Esophagus squamous epithelium (tissue), 5 donors: ENCODE data around the gene NOTCH4. TPM values are rescaled to one million over a fixed set of nuclear protein-coding genes. Genes with fewer than 3 reads are reported as not detected.

Experiments
- DNase-seq: peaks from one replicate; lab custom pipeline; 2025; lab: John Stamatoyannopoulos, UW
- H3K27ac ChIP-seq, 4 donors: fragments of 200-600 bp; sonication (generic); one replicate each; pipeline ENCODE4 v1.5.1; 2016 to 2019; ENCODE audit warnings: mild to moderate bottlenecking in 1 of 4
- H3K27me3 ChIP-seq, 4 donors: fragments of 200-600 bp; sonication (generic); 1 replicate in 3 of 4; 2 replicates in 1 of 4; pipeline versions ENCODE4 v1.5.1 to v1.6.0; 2017 to 2021; ENCODE audit warnings: antibody characterized with exemption in 1 of 4
- H3K36me3 ChIP-seq, 3 donors: fragments of 200-600 bp; sonication (generic); one replicate each; pipeline ENCODE4 v1.5.1; 2016 to 2019
- H3K4me1 ChIP-seq, 3 donors: fragments of 200-600 bp; sonication (generic); one replicate each; pipeline ENCODE4 v1.5.1; 2017 to 2019
- H3K4me3 ChIP-seq, 4 donors: fragments of 200-600 bp; sonication (generic); 1 replicate in 3 of 4; 2 replicates in 1 of 4; pipeline ENCODE4 v1.5.1; 2016 to 2019; ENCODE audit warnings: mild to moderate bottlenecking in 2 of 4, moderate library complexity in 1 of 4
- H3K9me3 ChIP-seq, 3 donors: fragments of 200-600 bp; sonication (generic); one replicate each; pipeline ENCODE4 v1.5.1; 2016 to 2019
- POLR2A ChIP-seq, 4 donors: fragments of 450-650 bp; IDR thresholded peaks; one replicate each; pipeline ENCODE4 v1.6.1; 2017; ENCODE audit warnings: antibody characterized with exemption in 4 of 4, mild to moderate bottlenecking in 4 of 4, moderate library complexity in 3 of 4
- whole genome bisulfite sequencing, 2 donors: methylation state at CpG; one replicate each; pipeline ENCODE4 v1.1.5; 2018; 5-methylcytosine and 5-hydroxymethylcytosine counted together
- intact Hi-C: fragments of 100-400 bp; cut with DNase I; formaldehyde crosslinking; loops from one replicate; pipeline ENCODE4 v1.15.0; 2022
- total RNA-seq, 4 donors: library from RNA; depleted of rRNA; stranded (reverse); fragments of >200 nt; gene quantifications; one replicate each; pipeline ENCODE4 v1.1.0, GENCODE V29; 2016
- TF ChIP-seq, protein P1 (sequence below), 6 experiments: fragments of 450-650 bp in 4 of 6; fragments of 200-600 bp in 2 of 6; sonication (generic) in 2 of 6; IDR thresholded peaks; one replicate each; pipeline ENCODE4 v1.5.1; 2016 to 2019; ENCODE audit warnings: antibody characterized with exemption in 6 of 6, mild to moderate bottlenecking in 4 of 6, moderate library complexity in 4 of 6
- donor health status: DM: yes; HTN: yes; CAD: no.

The NOTCH4 gene
- total RNA-seq, 4 donors from 2014 or later, result 4.7 to 13.2 (median 5.9) TPM

DNA sequence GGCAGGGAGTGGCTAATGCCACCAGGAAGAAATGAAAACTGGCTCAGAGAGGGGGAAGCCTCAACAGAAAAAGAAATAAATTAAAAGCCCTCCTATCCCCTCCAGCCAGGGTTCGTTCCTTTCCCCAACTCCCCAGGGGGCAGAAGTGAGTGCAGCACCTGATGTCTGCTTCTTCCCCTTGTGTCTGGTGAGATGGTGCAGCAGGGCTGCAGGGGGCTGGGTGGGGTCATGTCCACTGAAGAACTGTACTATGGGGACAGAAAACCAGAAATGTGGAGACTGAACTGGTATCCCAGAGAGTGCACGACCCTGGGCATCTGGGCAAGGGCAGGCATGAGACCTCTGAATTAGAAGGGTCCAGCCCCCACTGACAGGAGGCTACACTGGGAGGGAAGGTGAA is 55.5 kb downstream of the NOTCH4 start:
- 49 to 61% methylated on average over 2 of the region's 2 CpGs for WGBS, 2 donors
- Histone ChIP-seq H3K4me1 (peaks cover 0 to 12% (median 4%) of the 10 kb centered on the region in 3 donors), H3K27ac (no peak overlapping the region), H3K4me3 (no peak overlapping the region), H3K36me3 (peaks cover 5 to 83% (median 30%) of the 10 kb centered on the region in 3 donors), H3K27me3 (no peaks in the 10 kb centered on the region), H3K9me3 (no peaks in the 10 kb centered on the region)
- TF ChIP-seq, protein P1, sequence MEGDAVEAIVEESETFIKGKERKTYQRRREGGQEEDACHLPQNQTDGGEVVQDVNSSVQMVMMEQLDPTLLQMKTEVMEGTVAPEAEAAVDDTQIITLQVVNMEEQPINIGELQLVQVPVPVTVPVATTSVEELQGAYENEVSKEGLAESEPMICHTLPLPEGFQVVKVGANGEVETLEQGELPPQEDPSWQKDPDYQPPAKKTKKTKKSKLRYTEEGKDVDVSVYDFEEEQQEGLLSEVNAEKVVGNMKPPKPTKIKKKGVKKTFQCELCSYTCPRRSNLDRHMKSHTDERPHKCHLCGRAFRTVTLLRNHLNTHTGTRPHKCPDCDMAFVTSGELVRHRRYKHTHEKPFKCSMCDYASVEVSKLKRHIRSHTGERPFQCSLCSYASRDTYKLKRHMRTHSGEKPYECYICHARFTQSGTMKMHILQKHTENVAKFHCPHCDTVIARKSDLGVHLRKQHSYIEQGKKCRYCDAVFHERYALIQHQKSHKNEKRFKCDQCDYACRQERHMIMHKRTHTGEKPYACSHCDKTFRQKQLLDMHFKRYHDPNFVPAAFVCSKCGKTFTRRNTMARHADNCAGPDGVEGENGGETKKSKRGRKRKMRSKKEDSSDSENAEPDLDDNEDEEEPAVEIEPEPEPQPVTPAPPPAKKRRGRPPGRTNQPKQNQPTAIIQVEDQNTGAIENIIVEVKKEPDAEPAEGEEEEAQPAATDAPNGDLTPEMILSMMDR (IDR thresholded peaks at IDR 0.05), result no peak
- no peak for TF ChIP-seq POLR2A (IDR thresholded peaks at IDR 0.05)
- intact Hi-C loops, result no loop called here
- DNase-seq, result no peak

GRCh38 chr6:32167761-32168262 is 56.1 kb downstream of the NOTCH4 start:
- intact Hi-C loops, result no loop called here
- TF ChIP-seq, protein P1 (IDR thresholded peaks at IDR 0.05), result no peak
- no peak for TF ChIP-seq POLR2A (IDR thresholded peaks at IDR 0.05)
- 88% methylated on average over 4 of the region's 6 CpGs for WGBS, 2 donors

DNA sequence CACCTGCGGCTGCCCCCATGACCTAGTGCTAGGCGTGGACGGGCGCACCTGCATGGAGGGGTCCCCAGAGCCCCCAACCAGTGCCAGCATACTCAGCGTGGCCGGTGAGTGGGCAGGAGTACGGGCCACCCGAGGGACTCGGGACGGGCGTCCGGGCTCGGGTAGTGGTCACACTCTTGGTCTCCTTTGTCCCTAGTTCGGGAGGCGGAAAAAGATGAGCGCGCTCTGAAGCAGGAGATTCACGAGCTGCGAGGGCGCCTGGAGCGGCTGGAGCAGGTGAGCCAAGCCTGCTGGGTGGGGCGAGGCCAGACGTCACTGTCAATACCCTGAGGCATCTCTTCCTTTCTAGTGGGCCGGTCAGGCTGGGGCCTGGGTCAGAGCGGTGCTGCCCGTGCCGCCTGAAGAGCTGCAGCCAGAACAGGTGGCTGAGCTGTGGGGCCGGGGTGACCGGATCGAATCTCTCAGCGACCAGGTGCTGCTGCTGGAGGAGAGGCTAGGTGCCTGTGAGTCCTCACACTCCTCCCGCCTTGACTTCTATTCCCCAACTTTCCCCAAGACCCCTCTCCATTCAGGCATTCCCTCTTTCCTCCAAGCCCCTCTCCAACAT is 56.6 kb downstream of the NOTCH4 start:
- Histone ChIP-seq H3K27ac (peak overlapping the region in 2 of 4 donors; percentile 14 to 18), H3K9me3 (no peaks in the 10 kb centered on the region), H3K36me3 (peaks cover 12 to 94% (median 39%) of the 10 kb centered on the region in 3 donors), H3K27me3 (no peaks in the 10 kb centered on the region), H3K4me3 (no peak overlapping the region), H3K4me1 (peaks cover 0 to 6% (median 0%) of the 10 kb centered on the region in 3 donors)
- DNase-seq, result no peak
- intact Hi-C loops, result no loop called here
- TF ChIP-seq, protein P1 (IDR thresholded peaks at IDR 0.05), result no peak
- no peak for TF ChIP-seq POLR2A (IDR thresholded peaks at IDR 0.05)
- WGBS, 2 donors, result 71 to 84% methylated on average over 4 to 11 of the region's 32 CpGs

More at GRCh38 chr6:32167761-32168262, 56.1 kb downstream of the NOTCH4 start:
- no peak overlapping the region for H3K27ac ChIP-seq
- no peak overlapping the region for H3K4me3 ChIP-seq
- H3K4me1 ChIP-seq, result peaks cover 0 to 10% (median 1%) of the 10 kb centered on the region in 3 donors
- DNase-seq, result no peak
- no peaks in the 10 kb centered on the region for H3K9me3 ChIP-seq
- peaks cover 6 to 88% (median 33%) of the 10 kb centered on the region in 3 donors for H3K36me3 ChIP-seq
- H3K27me3 ChIP-seq, result no peaks in the 10 kb centered on the region

- no peak for TF ChIP-seq POLR2A (IDR thresholded peaks at IDR 0.05)
- Histone ChIP-seq H3K4me3 (no peak overlapping the region), H3K27me3 (no peaks in the 10 kb centered on the region), H3K4me1 (peaks cover 0 to 6% (median 0%) of the 10 kb centered on the region in 3 donors), H3K9me3 (no peaks in the 10 kb centered on the region), H3K27ac (peak overlapping the region in 3 of 4 donors; percentile 2 to 28 (median 18)), H3K36me3 (peaks cover 12 to 100% (median 39%) of the 10 kb centered on the region in 3 donors)
- DNase-seq, result no peak
- intact Hi-C loops, result no loop called here
- 83 to 84% methylated on average over 8 to 19 of the region's 30 CpGs for WGBS, 2 donors
Measured at GRCh38 chr6:32166411-32167061, 57.3 kb downstream of the NOTCH4 start.

- H3K4me1 ChIP-seq, result peaks cover 0 to 6% (median 0%) of the 10 kb centered on the region in 3 donors
- no peak for DNase-seq
- H3K36me3 ChIP-seq, result peaks cover 11 to 99% (median 26%) of the 10 kb centered on the region in 3 donors
- intact Hi-C loops, result no loop called here
- H3K27ac ChIP-seq, result peak within 1 kb of the TSS; percentile 1 to 53 (median 48)
- H3K4me3 ChIP-seq, result no peak within 1 kb of the TSS
- H3K9me3 ChIP-seq, result no peaks in the 10 kb centered on the region
- no peaks in the 10 kb centered on the region for H3K27me3 ChIP-seq
- TF ChIP-seq POLR2A (IDR thresholded peaks at IDR 0.05), result no peak
- TF ChIP-seq, protein P1 (IDR thresholded peaks at IDR 0.05), result no peak
Measured at GRCh38 chr6:32164295-32164694, 59.6 kb downstream of the NOTCH4 start, which contains the start of gene EGFL8. Gene EGFL8 (plus strand): TSS chr6:32164595. CDS start chr6:32166166, 1,571 bp downstream.
